ENCODE measurements around the gene LLPH.

Gene LLPH

GRCh38 chr12:66120477-66120876, 10.1 kb downstream of the LLPH start:
- Mint-ChIP-seq H3K4me3 (no peak overlapping the region), H3K27me3 (ENCODE audit: low read depth) (no peaks in the 10 kb centered on the region), H3K27ac (no peak overlapping the region), H3K4me1 (ENCODE audit: low read depth) (peaks cover 20% of the 10 kb centered on the region), H3K9me3 (no peaks in the 10 kb centered on the region), H3K36me3 (ENCODE audit: low read depth) (peaks cover 36% of the 10 kb centered on the region)

DNA sequence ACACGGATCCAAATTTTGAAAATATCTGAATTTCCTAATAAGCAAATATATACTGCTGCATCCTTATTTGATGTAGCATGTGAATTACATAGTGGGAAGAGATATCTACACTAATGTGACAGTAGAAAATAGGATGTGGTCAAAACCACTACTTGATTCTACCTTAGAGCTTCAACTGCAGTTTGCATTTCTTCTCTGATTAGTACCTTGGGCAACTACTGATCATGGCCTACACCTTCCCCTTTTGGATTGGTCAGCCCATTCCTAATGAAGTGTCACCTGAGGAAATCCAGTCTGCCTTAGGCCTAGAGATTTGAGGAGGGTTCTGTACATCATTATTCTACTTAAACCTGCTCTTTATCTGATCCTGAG, 10.7 kb downstream of the LLPH start:
- Mint-ChIP-seq H3K4me1 (ENCODE audit: low read depth) (peaks cover 16% of the 10 kb centered on the region), H3K27ac (no peak overlapping the region), H3K36me3 (ENCODE audit: low read depth) (peaks cover 31% of the 10 kb centered on the region), H3K27me3 (ENCODE audit: low read depth) (no peaks in the 10 kb centered on the region), H3K4me3 (no peak overlapping the region), H3K9me3 (no peaks in the 10 kb centered on the region)

DNA sequence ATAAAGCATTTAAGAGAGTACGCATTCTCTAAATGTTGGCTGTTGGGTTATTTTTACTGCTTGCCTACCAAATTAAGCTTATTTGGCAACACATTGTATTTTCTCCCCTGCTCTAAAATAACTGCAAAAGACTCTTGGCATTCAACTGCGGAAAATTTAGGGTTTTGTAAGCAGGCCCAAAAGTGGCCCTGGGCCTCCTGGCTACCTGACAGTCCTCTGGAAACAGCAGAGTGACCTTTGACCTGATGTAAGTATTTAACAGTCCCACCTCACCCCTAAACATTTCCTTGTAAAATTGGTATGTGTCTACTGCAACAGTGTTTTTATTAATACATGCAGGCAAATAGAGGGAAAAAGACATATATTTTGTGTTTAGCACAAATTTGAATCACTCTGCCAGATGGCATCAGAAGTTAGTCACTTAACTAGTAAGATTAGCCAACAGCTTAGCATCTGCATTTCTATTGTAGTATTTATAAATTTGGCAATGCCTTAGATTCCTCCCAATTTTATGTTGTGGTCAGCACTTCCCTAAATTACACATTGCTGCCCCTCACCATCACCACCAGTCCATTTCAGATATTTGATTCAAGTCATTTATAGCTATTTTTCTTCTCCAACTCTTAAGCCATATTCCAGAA, 11.2 kb downstream of the LLPH start:
- no peak overlapping the region for H3K4me3 Mint-ChIP-seq
- H3K36me3 Mint-ChIP-seq (ENCODE audit: low read depth) = peaks cover 26% of the 10 kb centered on the region
- no peak overlapping the region for H3K27ac Mint-ChIP-seq
- H3K27me3 Mint-ChIP-seq (ENCODE audit: low read depth) = no peaks in the 10 kb centered on the region
- no peaks in the 10 kb centered on the region for H3K9me3 Mint-ChIP-seq
- peaks cover 15% of the 10 kb centered on the region for H3K4me1 Mint-ChIP-seq (ENCODE audit: low read depth)

DNA sequence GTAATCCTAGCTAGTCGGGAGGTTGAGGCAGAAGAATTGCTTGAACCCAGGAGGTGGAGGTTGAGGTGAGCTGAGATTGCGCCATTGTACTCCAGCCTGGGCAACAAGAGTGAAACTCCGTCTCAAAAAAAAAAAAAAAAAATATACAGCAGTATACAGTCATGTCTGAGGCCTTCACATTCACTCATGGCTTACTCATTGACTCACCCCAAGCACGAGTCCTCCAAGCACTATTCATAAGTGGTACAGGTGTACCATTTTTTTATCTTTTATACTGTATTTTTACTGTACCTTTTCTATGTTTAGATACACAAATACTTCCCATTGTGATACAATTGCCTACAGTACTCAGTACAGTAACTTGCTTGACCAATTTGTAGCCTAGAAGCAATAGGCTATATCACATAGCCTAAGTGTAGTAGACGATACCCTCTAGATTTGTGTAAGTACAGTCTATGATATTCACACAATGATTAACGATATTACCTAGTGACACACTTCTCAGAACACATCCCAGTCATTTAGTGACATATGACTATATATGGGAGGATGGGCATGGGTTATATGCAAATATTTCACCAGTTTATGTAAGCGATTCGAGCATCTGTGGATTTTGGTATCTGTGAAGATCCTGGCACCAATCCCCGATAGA, 12.2 kb downstream of the LLPH start:
- H3K36me3 Mint-ChIP-seq (ENCODE audit: low read depth) = peaks cover 19% of the 10 kb centered on the region
- H3K4me1 Mint-ChIP-seq (ENCODE audit: low read depth) = peaks cover 14% of the 10 kb centered on the region
- H3K27me3 Mint-ChIP-seq (ENCODE audit: low read depth) = no peaks in the 10 kb centered on the region
- H3K4me3 Mint-ChIP-seq = no peak overlapping the region
- no peak overlapping the region for H3K27ac Mint-ChIP-seq
- no peaks in the 10 kb centered on the region for H3K9me3 Mint-ChIP-seq

DNA sequence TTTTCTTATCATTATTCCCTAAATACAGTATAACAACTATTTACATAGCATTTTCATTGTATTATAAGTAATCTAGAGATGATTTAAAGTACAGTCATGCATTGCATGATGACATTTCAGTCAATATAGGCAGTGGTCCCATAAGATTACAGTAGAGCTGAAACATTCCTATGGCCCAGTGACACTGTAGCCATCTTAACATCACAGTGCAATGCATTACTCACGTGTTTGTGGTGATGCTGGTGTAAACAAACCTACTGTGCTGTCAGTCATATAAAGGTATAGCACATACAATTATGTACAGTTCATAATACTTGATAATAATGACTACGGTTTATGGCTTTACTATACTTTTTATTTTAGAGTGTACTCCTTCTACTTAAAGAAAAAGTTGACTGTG, 13.3 kb downstream of the LLPH start:
- H3K36me3 Mint-ChIP-seq (ENCODE audit: low read depth) = peaks cover 15% of the 10 kb centered on the region
- H3K4me1 Mint-ChIP-seq (ENCODE audit: low read depth) = peaks cover 13% of the 10 kb centered on the region
- H3K27ac Mint-ChIP-seq = no peak overlapping the region
- H3K4me3 Mint-ChIP-seq = no peak overlapping the region
- no peaks in the 10 kb centered on the region for H3K9me3 Mint-ChIP-seq
- no peaks in the 10 kb centered on the region for H3K27me3 Mint-ChIP-seq (ENCODE audit: low read depth)

- H3K36me3 Mint-ChIP-seq (ENCODE audit: low read depth) = peaks cover 9% of the 10 kb centered on the region
- H3K4me1 Mint-ChIP-seq (ENCODE audit: low read depth) = peaks cover 10% of the 10 kb centered on the region
- H3K27ac Mint-ChIP-seq = no peak overlapping the region
- peaks cover 4% of the 10 kb centered on the region for H3K27me3 Mint-ChIP-seq (ENCODE audit: low read depth)
- no peaks in the 10 kb centered on the region for H3K9me3 Mint-ChIP-seq
- no peak overlapping the region for H3K4me3 Mint-ChIP-seq
Observed at GRCh38 chr12:66115071-66115600, 15.4 kb downstream of the LLPH start.

DNA sequence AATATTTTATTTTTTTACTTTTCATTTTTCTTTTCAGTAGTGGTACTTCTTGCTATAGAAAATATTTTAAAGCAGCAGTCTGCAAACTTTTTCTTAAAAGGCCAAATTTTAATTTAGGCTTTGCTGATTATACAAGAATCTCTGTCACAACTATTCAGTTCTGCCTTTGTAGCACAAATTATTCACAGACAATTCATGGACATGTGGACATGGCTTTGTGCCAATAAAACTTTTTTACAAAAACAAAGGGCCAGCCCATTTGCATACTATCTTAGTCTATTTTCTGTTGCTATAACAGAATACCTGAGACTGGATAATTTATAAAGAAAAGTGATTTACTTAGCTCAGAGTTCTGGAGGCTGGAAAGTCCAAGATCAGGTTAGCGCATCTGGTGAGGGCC, 17.1 kb downstream of the LLPH start:
- no peak overlapping the region for H3K4me3 Mint-ChIP-seq
- H3K4me1 Mint-ChIP-seq (ENCODE audit: low read depth) = peaks cover 6% of the 10 kb centered on the region
- no peak overlapping the region for H3K27ac Mint-ChIP-seq
- no peaks in the 10 kb centered on the region for H3K9me3 Mint-ChIP-seq
- no peaks in the 10 kb centered on the region for H3K36me3 Mint-ChIP-seq (ENCODE audit: low read depth)
- peaks cover 4% of the 10 kb centered on the region for H3K27me3 Mint-ChIP-seq (ENCODE audit: low read depth)

GRCh38 chr12:66111605-66112004, 18.9 kb downstream of the LLPH start:
- Mint-ChIP-seq H3K4me1 (ENCODE audit: low read depth) (peaks cover 12% of the 10 kb centered on the region), H3K9me3 (no peaks in the 10 kb centered on the region), H3K27me3 (ENCODE audit: low read depth) (peaks cover 4% of the 10 kb centered on the region), H3K27ac (no peak overlapping the region), H3K36me3 (ENCODE audit: low read depth) (no peaks in the 10 kb centered on the region), H3K4me3 (no peak overlapping the region)

- H3K36me3 Mint-ChIP-seq (ENCODE audit: low read depth) = no peaks in the 10 kb centered on the region
- H3K9me3 Mint-ChIP-seq = no peaks in the 10 kb centered on the region
- no peak overlapping the region for H3K27ac Mint-ChIP-seq
- H3K4me3 Mint-ChIP-seq = no peak overlapping the region
- H3K27me3 Mint-ChIP-seq (ENCODE audit: low read depth) = peaks cover 16% of the 10 kb centered on the region
- peaks cover 12% of the 10 kb centered on the region for H3K4me1 Mint-ChIP-seq (ENCODE audit: low read depth)
Observed at GRCh38 chr12:66109056-66109455, 21.5 kb downstream of the LLPH start.

GRCh38 chr12:66108386-66108785, 22.2 kb downstream of the LLPH start:
- H3K9me3 Mint-ChIP-seq = no peaks in the 10 kb centered on the region
- H3K27ac Mint-ChIP-seq = no peak overlapping the region
- H3K36me3 Mint-ChIP-seq (ENCODE audit: low read depth) = no peaks in the 10 kb centered on the region
- no peak overlapping the region for H3K4me3 Mint-ChIP-seq
- H3K27me3 Mint-ChIP-seq (ENCODE audit: low read depth) = peaks cover 20% of the 10 kb centered on the region
- H3K4me1 Mint-ChIP-seq (ENCODE audit: low read depth) = peaks cover 10% of the 10 kb centered on the region

GRCh38 chr12:66107451-66107915, 23.1 kb downstream of the LLPH start:
- H3K27me3 Mint-ChIP-seq (ENCODE audit: low read depth) = peaks cover 25% of the 10 kb centered on the region
- no peak overlapping the region for H3K27ac Mint-ChIP-seq
- H3K36me3 Mint-ChIP-seq (ENCODE audit: low read depth) = no peaks in the 10 kb centered on the region
- H3K9me3 Mint-ChIP-seq = no peaks in the 10 kb centered on the region
- H3K4me3 Mint-ChIP-seq = no peak overlapping the region
- peaks cover 10% of the 10 kb centered on the region for H3K4me1 Mint-ChIP-seq (ENCODE audit: low read depth)

DNA sequence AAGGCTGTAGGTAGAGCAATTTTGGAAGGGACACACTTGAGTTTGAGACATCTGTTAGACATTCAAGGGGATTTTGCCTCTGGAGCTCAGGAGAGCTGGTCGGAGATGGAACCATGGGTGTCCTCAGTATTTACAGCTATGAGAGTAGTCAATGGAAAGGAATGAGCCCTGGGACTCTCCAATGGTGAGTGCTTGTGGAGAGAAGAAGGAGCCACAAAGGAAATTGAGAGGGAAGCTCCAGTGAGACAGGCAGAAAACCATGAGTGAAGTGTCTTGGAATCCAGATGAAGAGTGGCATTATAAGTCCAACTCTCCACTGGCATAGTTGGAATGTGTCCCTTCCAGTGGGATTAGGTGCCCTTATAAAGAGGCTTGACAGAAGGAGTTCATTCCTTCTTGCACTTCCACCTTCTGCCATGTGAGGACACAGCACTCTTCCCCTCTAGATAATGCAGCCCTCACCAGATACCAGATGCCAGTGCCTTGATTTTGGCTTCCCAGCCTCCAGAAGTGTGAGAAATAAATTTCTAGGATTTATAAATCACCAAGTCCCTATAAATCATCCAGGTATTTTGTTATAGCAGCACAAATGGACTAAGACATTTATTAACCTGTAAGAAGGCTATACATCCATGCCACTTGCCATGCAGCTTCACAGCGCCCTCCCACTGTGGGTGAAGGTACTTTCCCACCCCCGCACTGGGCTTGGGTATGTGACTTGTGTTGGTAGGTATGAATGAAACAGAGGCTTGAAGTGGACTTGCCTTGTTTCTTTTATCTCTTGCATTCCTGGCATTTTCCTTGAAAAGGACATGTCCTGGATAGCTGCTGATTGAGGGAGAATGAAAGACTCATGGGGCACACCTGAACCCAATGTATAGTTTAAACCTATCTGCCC, 27.3 kb downstream of the LLPH start:
- Mint-ChIP-seq H3K4me3 (no peak overlapping the region), H3K27me3 (ENCODE audit: low read depth) (peaks cover 38% of the 10 kb centered on the region), H3K9me3 (no peaks in the 10 kb centered on the region), H3K36me3 (ENCODE audit: low read depth) (no peaks in the 10 kb centered on the region), H3K27ac (no peak overlapping the region), H3K4me1 (ENCODE audit: low read depth) (peaks cover 5% of the 10 kb centered on the region)

GRCh38 chr12:66092559-66093269, 37.8 kb downstream of the LLPH start:
- Mint-ChIP-seq H3K9me3 (no peaks in the 10 kb centered on the region), H3K4me3 (no peak overlapping the region), H3K36me3 (ENCODE audit: low read depth) (no peaks in the 10 kb centered on the region), H3K4me1 (ENCODE audit: low read depth) (no peaks in the 10 kb centered on the region), H3K27me3 (ENCODE audit: low read depth) (peaks cover 17% of the 10 kb centered on the region), H3K27ac (no peak overlapping the region)

GRCh38 chr12:66090157-66090556, 40.4 kb downstream of the LLPH start:
- H3K4me1 Mint-ChIP-seq (ENCODE audit: low read depth) = no peaks in the 10 kb centered on the region
- H3K27ac Mint-ChIP-seq = no peak overlapping the region
- H3K9me3 Mint-ChIP-seq = no peaks in the 10 kb centered on the region
- H3K4me3 Mint-ChIP-seq = no peak overlapping the region
- H3K36me3 Mint-ChIP-seq (ENCODE audit: low read depth) = no peaks in the 10 kb centered on the region
- peaks cover 26% of the 10 kb centered on the region for H3K27me3 Mint-ChIP-seq (ENCODE audit: low read depth)
